GM21717 (cell line): ENCODE results near the gene RB1.
"Not testable (repeated sequence)": the region's sequence is repeated elsewhere in the genome, so short reads cannot be mapped to it uniquely, and the experiment has no call there.

Source experiments
- ATAC-seq: cut with Tn5 transposase; IDR thresholded peaks from one replicate; pipeline ENCODE4 v1.9.1; 2021; ENCODE audit warnings: mild to moderate bottlenecking, moderate library complexity; ENCODE audit not compliant: unreplicated experiment

The RB1 gene

DNA sequence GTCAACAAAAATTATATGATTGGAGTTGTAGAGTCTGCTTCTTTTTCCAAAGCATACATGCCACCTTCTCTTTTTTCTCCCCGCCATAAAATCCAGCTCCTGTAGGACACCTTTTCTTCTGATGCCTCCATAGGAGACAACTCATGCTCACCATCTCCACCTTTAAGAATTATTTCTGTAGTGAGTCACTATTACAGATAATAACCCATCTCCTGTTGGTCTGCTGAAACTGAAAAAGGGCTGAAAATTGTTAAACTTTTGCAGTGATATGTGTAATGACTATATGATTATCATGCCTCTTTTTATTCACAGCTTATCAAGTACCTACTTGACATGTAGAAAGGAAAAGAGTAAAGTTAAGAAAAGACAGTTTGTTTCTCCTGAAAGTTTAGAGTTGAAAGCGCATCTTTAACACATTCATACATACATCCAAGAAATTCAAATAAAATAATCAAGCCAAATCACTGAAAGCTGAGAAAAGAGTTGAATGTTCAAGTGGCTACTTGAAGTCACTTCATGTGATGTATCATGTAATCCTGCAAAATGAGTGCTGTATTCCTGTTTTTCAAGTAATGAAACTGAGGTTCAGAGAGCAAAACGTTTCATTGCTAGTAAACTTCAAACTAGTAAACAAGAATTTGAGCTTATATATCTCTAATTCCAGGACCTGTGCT is 144.9 kb downstream of the RB1 start:
- no peak for ATAC-seq

DNA sequence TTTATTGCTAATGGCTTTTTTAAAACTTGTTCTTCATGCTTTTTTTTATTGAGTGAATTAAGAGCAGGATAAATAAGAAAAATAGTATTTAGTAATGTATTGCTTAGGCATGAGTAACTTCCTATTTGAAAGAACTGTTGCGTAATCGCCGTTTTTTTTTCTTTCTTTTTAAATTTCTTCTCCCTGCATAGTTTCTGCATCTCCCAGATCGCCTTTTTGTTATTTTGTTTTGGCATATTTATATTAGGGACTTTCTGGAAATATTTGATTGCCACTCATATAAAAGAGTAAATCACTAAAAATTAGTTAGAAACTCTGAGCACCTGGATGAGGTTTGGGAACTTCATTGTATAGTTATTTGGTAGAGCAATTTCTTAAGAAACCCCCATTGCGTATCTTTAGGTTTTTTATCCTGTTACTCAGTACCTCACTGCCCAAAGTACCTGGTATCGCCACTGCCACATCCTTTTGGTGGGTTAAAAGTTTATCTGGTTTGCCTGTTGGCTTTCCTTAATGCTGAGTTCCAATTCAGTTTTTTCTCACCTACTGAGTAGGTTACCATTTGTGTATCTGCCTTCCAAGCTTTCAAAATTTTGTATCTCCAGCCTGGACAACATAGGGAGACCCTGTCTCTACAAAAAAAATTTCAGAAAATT is 145.5 kb downstream of the RB1 start:
- no peak for ATAC-seq

DNA sequence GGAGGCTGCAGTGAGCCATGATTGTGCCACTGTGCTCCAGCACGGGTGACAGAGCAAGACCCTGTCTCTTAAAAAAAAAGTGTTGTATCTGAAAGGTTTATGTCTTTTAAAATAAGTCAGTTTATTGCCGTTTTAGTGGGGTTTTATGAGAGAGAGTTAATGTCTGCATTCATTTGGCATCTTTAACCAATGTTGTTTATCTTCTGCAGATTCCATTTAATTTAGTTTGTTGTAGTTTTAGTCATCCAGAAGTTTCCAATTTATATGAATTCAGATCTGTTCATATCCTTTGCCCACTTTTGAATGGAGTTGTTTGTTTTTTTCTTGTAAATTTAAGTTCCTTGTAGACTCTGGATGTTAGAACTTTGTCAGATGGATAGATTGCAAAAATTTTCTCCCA is 146.1 kb downstream of the RB1 start:
- ATAC-seq = no peak

DNA sequence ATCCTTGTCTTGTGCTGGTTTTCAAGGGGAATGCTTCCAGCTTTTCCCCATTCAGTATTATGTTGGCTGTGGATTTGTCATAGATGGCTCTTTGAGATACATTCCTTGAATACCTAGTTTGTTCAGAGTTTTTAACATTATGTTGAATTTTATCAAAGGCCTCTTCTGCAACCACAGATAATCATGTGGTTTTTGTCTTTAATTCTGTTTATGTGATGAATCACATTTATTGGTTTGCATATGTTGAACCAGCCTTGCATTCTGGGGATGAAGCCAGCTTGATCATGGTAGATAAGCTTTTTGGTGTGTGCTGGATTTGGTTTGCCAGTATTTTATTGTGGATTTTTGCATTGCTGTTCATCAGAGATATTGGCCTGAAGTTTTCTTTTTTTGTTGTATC is 147.6 kb downstream of the RB1 start:
- ATAC-seq = not testable (repeated sequence)

DNA sequence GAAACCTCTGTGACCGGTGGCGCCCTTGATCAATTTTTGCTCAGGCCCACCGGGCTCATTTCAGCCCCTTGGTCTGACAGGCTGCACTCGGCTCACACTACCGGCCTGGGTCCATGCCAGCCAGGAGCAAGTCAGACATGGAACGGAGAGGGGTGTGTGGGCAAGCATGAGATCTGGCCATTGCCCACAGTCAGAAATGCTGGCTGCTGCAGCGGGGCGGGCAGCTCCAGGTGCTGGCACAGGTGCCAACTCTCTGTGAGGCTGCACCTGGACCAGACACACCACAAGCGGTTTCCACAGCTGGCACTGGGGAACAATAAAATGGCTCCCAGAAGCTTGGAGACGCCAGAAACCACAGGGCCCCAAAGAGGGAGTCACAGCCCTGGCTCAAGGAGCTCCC is 153.0 kb downstream of the RB1 start:
- ATAC-seq = no peak

DNA sequence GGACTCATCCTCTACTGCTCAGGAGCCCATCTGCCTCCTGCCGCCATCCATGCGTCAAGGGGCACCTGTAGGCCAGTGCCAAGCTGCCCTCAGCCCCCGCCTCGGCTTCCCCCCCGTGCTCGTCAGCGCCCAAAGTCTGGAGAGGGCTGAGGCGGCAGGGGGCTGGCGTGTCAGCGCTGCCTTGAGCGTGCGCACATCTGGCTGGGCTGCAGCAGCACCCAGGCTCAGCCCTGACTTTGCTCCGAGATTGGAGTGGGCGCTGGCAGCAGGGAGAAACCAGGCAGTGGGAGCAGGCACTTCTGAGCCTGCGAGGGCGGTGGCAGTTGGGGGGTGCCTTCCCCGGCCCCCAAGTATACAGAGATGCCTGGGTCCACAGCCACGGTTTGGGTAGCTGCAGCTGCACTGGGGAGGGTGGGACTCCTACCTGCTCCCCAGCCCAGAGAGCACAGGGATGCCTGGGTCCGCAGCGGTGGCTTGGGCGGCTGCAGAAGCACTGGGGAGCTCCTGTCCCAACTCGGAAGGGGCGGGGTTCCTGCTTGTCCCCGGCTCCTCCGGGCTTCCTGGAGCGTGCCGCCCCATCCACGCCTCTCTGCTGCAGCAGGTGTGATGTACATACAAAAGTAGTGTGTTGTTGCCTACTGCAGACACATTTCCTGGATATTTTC is 154.2 kb downstream of the RB1 start:
- no peak for ATAC-seq

DNA sequence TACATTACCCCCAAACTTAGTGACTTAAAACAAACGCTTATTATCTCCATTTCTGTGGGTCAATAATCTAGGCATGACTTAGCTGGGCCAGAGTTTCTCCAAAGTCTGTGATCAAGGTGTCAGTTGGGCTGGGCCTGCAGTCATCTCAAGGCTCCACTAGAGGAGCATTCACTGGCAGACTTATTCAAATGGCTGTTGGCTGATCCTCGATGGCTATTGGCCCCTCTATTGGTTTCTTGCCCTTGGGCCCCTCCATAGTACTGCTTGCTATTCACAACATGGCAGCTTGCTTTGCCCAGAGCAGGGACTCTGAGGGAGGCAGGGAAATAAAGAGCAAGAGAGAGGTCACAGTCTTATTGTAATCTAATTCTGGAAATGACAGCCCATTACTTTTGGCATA is 171.7 kb downstream of the RB1 start:
- ATAC-seq = no peak

DNA sequence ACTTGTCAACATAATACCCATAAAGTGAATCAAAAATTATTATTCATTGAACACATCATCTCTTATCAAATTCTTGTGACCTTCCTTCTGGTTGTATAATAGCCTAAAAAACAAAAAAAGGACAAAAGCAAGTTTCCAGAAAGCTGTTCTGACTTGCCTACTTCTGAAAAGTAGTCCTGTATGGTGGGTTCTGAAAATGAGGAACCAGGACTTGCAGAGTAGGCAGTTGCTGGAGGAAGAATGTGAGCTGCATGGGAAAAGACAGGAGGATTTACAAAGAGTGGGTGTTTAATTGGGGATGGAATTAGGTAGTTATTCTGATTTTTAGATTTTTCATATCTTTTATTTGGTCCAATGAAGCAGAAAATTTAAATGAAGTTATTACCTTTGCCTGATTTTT is 172.7 kb downstream of the RB1 start:
- no peak for ATAC-seq

DNA sequence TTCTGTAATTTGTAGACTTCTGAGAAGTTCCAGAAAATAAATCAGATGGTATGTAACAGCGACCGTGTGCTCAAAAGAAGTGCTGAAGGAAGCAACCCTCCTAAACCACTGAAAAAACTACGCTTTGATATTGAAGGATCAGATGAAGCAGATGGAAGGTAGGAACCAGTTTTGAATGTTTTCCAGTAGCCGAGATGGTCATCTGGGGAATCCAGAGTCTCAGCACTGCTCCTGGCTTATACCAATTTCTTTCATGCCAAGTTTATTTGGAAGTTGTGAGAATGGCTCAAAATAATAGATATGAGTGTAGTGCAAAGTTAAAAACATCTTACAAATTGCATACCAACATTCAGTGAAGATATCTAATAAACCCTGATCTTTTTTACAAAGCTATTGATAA is 173.1 kb downstream of the RB1 start:
- ATAC-seq = no peak

DNA sequence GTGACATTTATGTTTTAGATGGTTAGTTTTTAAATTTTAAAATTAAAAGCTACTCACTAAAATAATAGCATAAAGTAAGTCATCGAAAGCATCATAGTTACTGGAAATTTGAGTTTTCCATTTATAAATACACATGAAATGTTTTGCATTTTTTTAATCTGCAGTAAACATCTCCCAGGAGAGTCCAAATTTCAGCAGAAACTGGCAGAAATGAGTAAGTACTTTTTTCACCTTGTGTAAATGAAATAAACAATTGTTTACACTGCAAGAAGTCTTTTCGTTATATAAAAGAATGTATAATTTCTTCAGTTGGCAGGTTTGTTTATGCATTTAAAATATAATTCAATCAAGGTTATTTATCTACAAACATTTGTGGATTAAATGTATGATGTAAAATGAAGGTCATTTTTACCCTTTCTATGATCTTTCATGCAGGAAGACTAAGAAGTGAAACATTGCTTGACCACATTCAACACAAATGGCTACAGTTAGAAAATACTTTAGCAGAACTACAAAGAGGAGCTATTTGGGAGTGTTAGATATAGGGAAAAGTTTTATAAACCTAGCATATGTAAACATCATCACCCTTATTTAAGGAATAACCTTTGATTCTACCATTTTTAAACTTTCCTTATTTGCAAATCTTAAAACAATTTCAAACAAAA is 173.8 kb downstream of the RB1 start:
- ATAC-seq = no peak

DNA sequence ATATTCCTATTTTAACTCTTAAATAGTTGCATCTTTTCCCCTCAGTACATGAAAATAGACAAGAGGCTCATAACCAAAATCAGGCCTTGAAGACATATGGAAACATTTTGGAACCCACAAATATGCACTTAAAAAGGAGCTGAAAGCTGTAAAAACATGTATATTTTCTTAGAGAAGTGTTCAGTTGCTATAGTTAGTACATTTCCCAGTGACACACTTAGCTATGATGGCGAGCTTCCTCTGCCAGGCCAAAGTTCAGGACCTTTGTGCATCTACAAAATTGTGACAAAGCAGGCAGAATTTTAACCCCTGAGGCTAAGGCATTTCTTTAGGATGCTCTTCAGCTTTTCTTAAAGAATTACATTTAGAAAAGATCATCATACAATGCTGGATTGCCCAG is 174.8 kb downstream of the RB1 start:
- ATAC-seq = no peak

DNA sequence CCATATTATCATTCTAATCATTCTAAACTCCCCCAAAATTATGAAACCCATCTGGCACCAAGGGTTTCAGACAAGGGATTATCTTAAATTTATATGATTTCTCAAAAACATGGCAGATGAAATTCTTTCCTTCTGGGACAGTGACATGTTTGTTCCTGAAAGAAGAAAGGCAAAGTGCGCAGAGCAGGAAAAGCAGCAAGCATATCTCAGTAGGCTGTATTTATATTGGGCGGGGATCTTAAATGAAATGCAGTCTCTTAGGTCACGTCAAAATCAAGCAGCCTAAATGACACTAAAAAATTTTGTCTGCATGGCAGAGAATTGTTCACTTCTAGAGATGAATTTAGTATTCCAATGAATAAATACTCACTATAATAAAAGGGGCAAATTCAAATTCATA is 180.0 kb downstream of the RB1 start:
- no peak for ATAC-seq

DNA sequence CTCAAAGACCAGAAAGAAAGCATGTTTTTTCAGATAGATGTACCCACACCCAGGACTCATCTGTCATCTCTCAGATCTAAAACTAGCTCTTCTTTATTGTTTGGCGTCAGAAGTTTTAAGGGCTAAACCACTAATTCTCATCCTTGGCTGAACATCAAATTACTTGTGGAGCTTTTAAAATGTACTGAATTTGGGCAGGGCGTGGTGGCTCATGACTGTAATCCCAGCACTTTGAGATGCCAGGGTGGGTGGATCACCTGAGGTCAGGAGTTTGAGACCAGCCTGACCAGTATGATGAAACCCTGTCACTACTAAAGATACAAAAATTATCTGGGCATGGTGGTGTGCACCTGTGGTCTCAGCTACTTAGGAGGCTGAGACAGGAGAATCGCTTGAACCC is 181.9 kb downstream of the RB1 start:
- no peak for ATAC-seq

DNA sequence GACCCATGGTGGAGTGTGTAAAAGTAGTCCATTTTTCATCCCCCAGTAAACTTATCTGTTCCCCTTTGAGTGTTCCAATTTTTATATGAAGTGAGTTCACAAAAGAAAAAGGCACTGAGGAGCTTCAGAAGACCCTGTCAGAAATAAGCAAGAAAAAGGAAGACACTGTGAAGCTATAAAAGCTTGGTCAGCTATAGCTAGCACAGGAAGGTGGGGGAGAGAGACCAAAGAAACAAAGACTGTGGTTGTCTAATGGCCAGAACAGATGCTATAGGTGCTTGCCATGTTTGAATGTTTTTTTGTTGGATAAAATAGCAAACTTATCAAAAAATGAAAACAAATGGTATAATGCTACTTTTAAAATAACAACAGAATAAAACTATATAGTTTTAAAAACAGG is 182.8 kb downstream of the RB1 start:
- ATAC-seq = no peak

DNA sequence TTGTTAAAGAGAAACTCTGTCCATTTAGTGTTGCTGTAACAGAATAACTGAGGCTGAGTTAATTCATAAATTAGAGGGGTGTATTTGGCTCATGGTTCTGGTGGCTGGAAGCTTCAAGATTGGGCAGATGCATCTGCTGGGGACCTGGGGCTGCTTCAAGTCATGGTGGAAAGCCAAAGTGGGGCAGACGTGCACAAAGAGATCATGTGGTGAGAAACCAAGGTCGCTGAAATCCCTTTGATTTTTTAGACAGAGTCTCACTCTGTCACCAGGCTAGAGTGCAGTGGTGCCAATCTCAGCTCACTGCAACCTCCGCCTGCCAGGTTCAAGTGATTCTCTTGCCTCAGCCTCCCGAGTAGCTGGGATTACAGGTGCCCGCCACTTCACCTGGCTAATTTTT is 183.3 kb downstream of the RB1 start:
- no peak for ATAC-seq

DNA sequence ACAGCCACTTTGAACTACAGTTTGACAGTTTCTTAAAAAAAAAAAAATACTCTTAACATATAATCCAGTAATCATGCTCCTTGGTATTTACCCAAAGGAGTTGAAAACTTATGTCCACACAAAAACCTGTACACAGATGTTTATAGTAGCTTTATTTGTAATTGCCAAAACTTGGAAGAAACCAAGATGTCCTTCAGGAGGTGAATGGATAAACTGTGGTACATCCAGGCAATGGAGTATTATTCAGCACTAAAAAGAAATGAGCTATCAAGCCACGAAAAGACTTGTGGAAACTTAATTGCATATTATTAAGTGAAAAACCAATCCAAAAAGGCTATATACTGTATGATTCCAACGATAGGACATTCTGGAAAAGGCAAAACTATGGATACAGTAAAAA is 184.4 kb downstream of the RB1 start:
- no peak for ATAC-seq

DNA sequence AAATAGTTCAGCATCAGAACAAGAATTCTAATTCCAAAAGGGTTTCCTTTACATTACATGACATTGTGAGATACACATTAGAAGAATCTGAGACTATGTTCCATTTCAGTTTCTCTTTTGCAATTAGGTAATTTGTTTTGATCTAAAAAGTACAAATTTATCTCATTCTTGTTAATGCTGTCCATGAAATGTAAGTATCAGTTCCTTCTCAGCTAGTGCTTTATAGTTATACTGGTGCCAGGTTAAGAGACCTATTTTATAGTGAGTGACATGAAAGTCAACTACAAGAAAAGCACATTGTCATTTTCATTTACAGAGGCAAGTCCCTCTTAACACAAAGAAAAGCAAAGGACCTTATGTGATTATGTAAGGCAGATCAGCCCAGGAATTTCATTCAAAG is 185.4 kb downstream of the RB1 start:
- ATAC-seq = no peak

DNA sequence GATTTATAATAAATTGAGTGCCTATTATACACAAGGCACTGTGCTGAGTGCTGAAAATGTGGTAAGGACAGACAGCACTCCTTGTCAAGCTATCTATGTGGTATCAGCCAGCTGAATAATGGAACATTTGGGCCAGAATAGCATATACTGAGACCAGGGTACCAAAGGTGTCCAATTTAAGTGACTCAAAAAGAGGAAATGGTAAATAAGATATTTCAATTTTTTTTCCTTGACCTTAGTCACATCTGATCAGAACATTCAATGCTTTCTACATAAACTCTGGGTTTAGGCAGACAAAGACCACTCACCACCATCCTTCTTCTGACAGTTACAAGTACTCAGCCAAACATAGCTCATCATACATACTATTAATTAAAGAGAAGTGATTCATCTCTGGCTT is 186.1 kb downstream of the RB1 start:
- no peak for ATAC-seq

DNA sequence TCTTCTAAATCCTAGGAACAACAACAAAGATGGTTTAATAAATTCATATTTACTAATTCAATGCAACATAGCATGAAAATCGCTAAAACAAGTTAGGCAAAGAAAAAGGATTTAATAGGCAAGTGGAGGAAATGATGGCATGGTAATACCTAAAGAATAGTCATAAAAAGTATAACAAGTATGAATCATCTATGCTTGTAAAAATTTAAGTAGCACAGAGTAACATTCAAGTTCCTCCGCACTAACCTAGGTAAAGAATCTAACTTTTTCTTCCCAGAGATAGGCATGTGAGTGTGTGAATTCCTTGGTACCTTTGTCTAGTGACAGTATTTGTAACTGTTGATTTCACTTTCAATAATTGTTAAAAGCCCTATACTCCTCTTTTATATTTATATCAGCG is 186.7 kb downstream of the RB1 start:
- ATAC-seq = no peak

DNA sequence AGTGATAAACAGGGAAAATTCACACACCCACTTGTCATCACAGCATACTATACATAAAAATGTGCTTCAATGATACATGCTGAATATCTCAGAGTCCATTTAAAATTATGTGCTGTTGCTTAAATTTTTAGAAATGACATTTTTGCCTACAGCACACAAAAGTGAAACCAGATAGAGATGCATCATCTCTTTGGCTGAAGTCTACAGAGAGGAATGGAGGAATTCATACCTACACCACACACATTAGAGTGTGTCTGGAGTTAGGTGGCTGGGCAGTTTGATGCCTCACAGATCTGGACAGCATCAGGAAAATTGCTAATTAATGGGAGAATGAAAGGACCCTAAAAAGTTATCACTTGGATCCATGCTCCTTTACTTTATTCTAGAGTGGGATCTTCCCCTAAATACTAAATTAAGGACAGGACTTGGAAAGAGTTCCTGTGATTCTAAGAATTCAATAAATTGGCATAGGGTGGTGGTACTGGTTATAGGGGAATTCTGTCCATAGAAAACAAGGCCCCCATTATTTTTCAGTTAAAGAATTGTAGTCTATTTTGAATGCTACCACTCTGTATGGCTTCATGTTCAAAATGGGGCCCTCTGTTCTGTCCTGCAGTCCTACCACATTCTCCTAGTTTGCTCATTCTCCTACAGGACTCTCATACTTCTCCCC is 188.0 kb downstream of the RB1 start:
- ATAC-seq = no peak

DNA sequence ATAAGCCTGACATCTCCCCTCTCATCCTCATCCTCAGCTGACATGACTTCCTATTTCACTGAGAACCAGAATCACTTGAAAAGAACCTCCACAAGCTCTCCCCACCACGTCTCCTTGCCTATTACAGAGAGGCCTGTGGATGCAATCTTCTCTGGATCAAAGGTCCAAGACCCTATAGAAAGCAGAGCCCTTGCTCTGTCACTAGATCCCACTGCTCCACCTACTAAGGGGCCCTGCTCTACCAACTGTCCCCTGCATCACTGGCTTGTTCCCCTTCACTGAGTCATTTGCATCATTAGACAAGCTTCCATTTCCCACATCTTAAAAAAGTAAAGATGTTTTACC is 188.5 kb downstream of the RB1 start:
- ATAC-seq = peak; percentile 54
